HG02678 (cell line): ENCODE results near the gene RYR1.
"Not testable (repeated sequence)": the region's sequence is repeated elsewhere in the genome, so short reads cannot be mapped to it uniquely, and the experiment has no call there.

Experiments
- ATAC-seq: cut with Tn5 transposase; IDR thresholded peaks from one replicate; pipeline ENCODE4 v1.9.1; 2021; ENCODE audit warnings: mild to moderate bottlenecking, moderate library complexity; ENCODE audit not compliant: unreplicated experiment

The RYR1 gene

DNA sequence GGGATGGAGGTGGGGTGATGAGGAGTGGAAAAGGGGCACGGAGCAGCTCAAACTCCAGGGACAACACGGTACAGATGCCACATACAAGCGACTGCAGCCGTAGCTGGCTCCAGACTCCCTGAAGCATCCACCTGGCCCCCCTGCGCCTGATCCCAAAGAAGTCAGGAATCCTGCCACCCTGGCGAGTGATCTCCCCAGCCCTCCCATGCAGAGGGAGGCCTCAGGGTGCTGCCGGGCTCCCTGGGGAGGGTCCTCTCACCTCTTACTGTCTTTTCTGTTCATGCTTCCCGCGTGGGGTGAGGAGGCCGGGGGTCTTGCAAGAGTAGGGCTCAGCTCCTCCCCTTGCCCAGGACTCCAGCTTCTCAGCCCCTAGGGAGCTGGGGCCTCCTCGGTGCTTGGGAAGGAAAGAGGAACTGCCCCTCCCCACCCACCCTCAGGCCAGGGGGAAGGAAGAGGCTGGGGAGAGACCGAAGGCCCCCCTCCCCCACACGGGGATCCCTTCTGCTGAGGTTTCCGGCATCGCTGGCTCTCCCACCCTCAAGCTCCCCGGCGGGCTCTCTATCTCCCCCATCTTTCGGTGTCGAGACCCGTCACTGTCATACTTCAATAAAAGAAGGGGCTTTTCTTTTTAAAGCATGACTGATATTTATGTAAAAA lies 7.6 kb upstream of the RYR1 start, which contains the start of gene RASGRP4:
Gene RASGRP4 (minus strand): TSS at position 410 of the 657 bp plus-strand sequence. CDS start 128 bp downstream, at position 282.
- no peak for ATAC-seq

DNA sequence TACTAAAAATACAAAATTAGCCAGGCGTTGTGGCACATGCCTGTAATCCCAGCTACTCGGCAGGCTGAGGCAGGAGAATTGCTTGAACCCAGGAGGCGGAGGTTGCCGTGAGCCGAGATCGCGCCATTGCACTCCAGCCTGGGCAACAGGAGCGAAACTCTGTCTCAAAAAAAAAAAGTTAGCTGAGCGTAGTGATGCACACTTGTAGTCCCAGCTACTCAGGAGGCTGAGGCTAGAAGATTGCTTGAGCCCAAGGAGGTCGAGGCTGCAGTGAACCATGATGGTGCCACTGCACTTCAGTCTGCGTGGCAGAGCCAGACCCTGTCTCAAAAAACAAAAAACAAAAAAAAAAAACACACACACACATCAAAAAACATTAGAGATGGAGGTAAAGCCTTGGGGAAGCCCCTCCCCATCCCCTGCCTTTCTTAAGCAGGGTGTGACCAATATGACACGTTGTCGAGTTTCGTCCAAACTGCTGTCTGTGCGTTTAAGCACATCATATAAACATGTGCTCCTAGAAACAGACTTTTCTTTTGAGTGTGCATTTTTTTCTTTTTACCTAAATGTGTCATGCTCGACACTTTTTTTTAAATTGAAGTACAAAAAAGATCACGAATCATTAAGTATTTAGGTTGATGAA lies 6.3 kb upstream of the RYR1 start:
- ATAC-seq: not testable (repeated sequence)

DNA sequence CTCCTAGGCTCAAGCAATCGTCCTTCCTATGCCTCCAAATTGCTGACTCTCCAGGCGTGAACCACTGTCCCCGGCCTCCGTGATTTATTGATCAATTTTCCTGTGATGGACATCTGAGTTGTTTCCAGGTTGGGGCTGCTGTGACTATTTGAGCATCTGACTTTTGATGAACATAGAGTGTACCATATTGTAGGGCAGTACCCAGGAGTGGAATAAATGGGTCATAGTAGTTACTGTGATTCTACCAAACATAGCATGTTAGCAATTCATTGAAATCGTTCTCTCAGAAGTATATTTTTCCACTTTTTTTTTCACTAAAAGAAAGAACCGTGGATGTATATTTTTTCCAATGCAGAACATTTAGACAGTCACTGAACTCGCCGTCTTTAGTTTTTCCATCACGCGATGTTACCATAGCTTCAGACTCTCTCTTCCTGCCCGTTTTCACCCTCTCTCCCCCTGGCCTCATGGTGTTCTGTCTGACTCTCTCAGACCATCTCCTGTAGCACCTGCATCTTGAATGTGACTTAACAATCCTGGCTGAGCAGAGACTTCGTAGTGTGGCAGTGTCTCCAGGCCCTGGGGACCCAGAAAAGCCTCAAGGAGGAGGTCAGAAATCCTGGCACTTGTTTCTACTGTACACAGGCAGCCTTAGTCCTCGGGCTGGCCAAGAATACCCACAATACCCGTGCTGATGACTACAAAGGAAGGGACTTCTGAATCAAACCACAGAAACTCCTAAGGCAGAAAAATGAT lies 4.3 kb upstream of the RYR1 start:
- no peak for ATAC-seq

- no peak for ATAC-seq
Measured at GRCh38 chr19:38429811-38430156, 3.7 kb upstream of the RYR1 start.

DNA sequence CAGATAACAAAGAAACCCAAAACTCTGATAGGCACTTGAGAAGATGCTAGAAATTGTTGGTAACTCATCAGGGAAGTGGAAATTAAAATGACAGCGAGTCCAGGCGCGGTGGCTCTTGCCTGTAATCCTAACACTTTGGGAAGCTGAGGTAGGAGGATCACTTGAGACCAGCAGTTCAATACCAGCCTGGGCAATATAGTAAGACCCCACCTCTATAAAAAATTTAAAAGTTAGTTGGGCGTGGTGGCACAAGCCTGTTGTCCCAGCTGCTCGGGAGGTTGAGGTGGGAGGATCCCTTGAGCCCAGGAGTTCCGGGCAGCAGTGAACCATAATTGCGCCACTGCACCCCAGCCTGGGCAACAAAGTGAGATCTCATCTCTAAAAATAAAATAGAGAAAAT lies 2.6 kb upstream of the RYR1 start:
- no peak for ATAC-seq

DNA sequence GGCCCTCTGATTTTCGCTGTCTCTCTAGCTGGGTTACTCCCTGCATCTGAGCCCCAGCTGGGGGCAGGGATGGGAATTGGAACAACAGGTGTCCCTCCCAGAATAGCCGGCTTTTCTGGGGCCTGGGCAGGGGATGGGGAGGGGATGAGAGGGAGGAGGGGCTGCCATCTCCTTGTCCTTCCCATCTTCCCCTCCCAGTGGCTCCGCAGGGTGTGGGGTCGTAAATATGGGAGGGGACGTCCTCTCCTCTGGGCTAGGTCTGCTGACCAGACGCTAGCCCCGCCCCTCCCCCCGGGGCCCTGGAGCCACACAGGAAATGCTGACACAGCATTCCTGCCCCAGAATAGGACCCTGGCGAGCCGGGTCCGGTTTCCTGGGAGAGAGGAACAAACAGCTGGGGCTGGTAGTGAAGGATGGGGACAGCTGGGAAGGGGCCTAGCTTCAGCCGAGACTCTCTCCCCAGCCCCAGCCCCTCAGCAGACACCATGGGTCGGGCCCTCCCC lies 1.1 kb downstream of the RYR1 start:
- no peak for ATAC-seq

DNA sequence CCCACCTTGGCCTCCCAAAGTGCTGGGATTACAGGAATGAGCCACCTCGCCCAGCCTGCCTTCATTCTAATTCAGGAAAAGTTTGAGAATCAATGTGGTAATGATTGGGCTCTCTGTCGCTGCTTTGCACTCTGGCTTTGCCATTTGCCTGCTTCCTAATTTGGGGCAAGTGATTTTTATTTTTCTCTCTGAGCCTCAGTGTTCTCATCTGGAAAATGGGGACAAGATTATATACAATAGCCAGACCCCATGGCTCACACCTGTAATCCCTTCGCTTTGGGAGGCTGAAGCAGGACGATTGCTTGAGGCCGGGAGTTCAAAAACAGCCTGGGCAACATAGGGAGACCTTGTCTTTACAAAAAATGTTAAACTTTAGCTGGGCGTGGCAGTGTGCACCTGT lies 3.8 kb downstream of the RYR1 start:
- no peak for ATAC-seq

DNA sequence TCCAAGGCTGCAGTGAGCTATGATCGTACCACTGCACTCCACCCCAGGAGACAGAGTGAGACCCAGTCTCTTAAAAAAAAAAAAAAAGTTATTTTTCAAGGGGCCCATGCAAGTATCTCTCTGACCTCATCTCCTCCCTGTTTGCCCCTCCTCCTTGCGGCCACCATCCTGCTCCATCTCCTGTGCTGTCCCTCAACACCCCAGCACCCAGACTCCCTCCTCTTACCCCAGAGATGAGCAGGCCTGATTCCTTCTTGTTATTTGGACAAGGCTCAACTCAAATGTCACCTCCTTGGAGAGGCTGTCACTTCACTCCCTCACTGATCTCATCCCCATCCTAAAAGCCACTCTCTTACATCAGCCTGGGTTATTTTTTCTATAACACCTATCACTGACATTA lies 4.4 kb downstream of the RYR1 start:
- ATAC-seq: no peak

DNA sequence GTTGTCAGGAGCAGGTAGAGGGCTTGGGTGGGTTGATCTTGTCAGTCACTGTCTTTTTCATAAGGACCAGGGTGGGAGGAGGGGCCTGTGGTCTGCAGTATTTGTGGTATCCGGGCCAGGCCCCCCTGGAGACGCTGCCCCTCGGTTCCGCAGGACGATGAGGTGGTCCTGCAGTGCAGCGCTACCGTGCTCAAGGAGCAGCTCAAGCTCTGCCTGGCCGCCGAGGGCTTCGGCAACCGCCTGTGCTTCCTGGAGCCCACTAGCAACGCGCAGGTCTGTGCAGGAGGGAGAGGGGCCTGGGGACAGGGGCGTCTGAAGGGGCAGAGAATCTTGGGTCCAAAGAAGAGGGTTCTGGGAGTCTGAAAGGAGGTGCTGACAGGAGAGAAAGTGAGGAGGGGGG lies 7.1 kb downstream of the RYR1 start:
- no peak for ATAC-seq

- ATAC-seq: no peak
Measured at GRCh38 chr19:38441657-38442348, 8.3 kb downstream of the RYR1 start.

DNA sequence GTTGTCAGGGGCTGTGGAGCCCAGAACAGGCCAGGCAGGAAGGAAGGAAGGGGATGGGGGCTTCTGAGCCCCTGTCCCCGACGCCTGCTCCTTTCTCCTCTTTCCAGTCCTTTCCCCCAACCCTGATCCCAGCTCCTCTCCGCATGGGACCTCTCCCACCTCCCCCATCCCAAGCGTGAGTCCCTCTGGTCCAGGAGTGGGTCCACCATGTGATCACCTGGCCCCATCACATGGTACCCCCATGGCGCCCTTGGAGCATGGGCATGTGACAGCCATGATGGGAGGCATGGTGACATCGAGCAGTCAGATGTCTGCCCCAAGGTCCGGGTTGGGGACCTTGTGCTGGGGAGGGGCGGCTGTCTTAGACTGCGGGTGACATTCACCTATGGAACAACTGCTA lies 9.2 kb downstream of the RYR1 start:
- ATAC-seq: no peak

DNA sequence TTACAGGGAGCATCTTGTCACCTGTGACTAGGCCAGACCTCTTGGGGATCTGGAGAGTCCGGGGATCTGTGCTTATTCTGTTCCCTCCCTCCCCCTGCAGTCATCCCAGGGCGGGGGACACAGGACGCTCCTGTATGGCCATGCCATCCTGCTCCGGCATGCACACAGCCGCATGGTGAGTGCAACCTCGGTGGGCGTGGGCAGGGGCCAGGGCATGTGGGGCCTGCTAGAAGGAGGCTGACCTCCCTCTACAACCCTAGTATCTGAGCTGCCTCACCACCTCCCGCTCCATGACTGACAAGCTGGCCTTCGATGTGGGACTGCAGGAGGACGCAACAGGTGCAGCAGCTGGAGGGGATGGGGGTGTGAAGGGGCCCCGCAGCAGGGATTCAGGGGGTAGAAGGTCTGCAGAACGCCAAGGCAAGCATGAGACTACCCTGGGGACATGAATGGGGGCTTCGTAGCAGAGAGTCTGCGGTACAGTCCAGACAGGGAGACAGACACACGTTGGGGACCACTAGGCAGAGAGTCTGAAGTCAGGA lies 10.0 kb downstream of the RYR1 start:
- ATAC-seq: no peak

- ATAC-seq: no peak
Measured at GRCh38 chr19:38444026-38444425, 10.5 kb downstream of the RYR1 start.

DNA sequence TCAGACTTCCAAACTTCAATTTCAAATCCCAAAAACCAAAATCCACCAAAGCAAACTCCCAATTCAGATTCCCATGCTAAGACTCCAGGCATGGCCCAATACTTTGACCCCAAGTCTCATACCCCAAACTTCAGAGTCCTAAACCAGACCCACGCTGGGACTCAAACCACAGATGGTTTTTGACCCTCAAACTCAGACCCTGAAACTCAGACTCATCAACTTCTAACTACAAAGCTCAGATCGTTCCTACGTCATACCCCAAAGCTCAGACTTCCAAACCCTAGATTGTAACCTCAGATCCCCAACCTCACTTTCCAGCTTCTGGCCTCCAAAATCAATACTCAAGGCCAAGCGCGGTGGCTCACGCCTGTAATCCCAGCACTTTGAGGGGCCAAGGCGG lies 11.9 kb downstream of the RYR1 start:
- ATAC-seq: no peak

GRCh38 chr19:38448225-38448624 lies 14.7 kb downstream of the RYR1 start:
- no peak for ATAC-seq

DNA sequence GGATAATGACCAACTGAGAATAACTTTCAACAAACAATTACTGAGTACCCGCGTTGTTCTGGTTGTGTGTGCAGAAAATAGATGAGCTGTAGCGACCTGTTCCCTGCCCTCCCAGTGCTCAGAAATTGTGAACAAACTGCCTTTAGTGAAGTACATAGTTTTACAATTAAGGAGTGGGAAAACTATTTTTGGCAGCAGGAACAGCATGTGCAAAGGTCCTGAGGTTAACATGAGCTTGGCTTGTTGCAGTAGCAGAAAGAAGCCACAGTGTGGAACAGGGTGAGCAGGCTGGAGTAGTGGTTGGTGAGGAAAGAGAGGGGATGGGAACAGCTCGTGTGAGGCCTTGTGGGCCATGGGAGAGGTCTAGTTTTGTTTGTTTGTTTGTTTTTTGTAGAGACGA lies 16.0 kb downstream of the RYR1 start:
- ATAC-seq: no peak

GRCh38 chr19:38451036-38451435 lies 17.5 kb downstream of the RYR1 start:
- ATAC-seq: no peak

DNA sequence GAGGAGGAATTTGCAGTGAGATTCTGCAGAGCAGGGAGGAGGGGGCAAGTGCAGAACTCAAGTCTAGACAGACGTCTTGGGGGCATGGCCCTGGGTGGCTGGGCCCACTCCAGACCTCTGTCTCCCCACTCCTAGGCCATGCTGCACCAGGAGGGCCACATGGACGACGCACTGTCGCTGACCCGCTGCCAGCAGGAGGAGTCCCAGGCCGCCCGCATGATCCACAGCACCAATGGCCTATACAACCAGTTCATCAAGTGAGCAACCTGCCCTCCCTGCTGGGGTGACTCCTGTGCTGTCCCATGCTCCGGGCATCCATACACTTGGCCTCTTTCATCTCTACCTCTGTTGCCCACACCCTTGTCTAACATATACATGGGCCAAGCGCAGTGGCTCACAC lies 18.1 kb downstream of the RYR1 start:
- no peak for ATAC-seq

DNA sequence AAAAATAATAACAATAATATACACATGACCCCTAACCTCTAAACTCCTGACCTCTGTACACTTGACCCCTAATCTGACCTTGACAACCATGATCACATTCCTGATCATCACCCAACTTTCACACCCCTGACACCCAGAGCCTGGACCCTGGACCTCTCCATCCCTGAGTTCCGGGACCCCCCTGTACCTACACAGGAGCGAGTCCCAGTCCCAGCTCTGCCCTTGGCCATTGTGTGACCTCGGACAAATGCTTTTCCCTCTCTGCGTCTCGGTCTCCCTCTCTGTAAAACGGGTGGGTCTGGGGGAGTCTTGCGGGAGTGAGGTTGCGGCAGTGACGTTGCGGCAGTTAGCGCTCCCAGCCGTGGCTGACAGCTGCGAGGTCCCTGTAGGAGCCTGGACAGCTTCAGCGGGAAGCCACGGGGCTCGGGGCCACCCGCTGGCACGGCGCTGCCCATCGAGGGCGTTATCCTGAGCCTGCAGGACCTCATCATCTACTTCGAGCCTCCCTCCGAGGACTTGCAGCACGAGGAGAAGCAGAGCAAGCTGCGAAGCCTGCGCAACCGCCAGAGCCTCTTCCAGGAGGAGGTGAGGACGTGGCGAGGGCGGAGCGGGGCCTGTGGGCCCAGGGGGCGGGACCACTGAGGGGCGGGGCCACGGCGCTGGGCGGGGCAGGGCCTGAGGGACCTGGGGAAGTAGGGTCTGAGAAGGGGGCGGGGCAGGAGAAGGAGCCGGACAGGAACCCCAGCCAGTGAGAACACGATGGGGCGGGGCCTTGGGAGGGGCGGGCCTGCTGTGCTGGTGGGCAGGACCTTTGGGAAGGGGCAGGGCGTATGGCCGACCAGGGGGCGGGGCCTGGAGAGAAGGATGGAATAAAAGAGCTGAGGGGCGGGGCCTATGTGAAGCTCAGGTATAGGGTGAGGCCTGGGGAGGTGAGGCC lies 19.2 kb downstream of the RYR1 start:
- ATAC-seq: no peak

- no peak for ATAC-seq
Measured at GRCh38 chr19:38453596-38453995, 20.1 kb downstream of the RYR1 start.
